Measurements from ENCODE around the gene SIRT2.

The SIRT2 gene

GRCh38 chr19:38845374-38846024, 53.9 kb downstream of the SIRT2 start:
- no peak for DNase-seq (ENCODE audit: extremely low read depth in 1 of 2, low read depth in 1 of 2)

GRCh38 chr19:38844093-38844686, 55.2 kb downstream of the SIRT2 start:
- DNase-seq (ENCODE audit: extremely low read depth in 1 of 2, low read depth in 1 of 2) = no peak

GRCh38 chr19:38843175-38843758, 56.2 kb downstream of the SIRT2 start:
- DNase-seq (ENCODE audit: extremely low read depth in 1 of 2, low read depth in 1 of 2) = no peak

- peak in 1 of 2 donors; percentile 61 for DNase-seq (ENCODE audit: extremely low read depth in 1 of 2, low read depth in 1 of 2)
These were observed 56.8 kb downstream of the SIRT2 start for GRCh38 chr19:38842439-38843174.

GRCh38 chr19:38841787-38842438, 57.5 kb downstream of the SIRT2 start:
- DNase-seq (ENCODE audit: extremely low read depth in 1 of 2, low read depth in 1 of 2) = no peak

- DNase-seq (ENCODE audit: extremely low read depth in 1 of 2, low read depth in 1 of 2) = no peak
These were observed 58.1 kb downstream of the SIRT2 start for GRCh38 chr19:38841180-38841766.

GRCh38 chr19:38840583-38840968, 58.8 kb downstream of the SIRT2 start:
- DNase-seq (ENCODE audit: extremely low read depth in 1 of 2, low read depth in 1 of 2) = no peak

- DNase-seq (ENCODE audit: extremely low read depth in 1 of 2, low read depth in 1 of 2) = no peak
These were observed 59.4 kb downstream of the SIRT2 start for GRCh38 chr19:38839816-38840582.

GRCh38 chr19:38838986-38839761, 60.2 kb downstream of the SIRT2 start:
- no peak for DNase-seq (ENCODE audit: extremely low read depth in 1 of 2, low read depth in 1 of 2)

GRCh38 chr19:38838208-38838985, 61.0 kb downstream of the SIRT2 start:
- peak in 1 of 2 donors; percentile 76 for DNase-seq (ENCODE audit: extremely low read depth in 1 of 2, low read depth in 1 of 2)

GRCh38 chr19:38837656-38838121, 61.7 kb downstream of the SIRT2 start:
- DNase-seq (ENCODE audit: extremely low read depth in 1 of 2, low read depth in 1 of 2) = no peak

- DNase-seq (ENCODE audit: extremely low read depth in 1 of 2, low read depth in 1 of 2) = no peak
These were observed 62.3 kb downstream of the SIRT2 start for GRCh38 chr19:38836983-38837626.

GRCh38 chr19:38836159-38836982, 63.0 kb downstream of the SIRT2 start:
- DNase-seq (ENCODE audit: extremely low read depth in 1 of 2, low read depth in 1 of 2) = no peak

- no peak for DNase-seq (ENCODE audit: extremely low read depth in 1 of 2, low read depth in 1 of 2)
These were observed 64.8 kb downstream of the SIRT2 start for GRCh38 chr19:38834590-38834989.

- DNase-seq (ENCODE audit: extremely low read depth in 1 of 2, low read depth in 1 of 2) = no peak
These were observed 65.3 kb downstream of the SIRT2 start for GRCh38 chr19:38834104-38834490.

- DNase-seq (ENCODE audit: extremely low read depth in 1 of 2, low read depth in 1 of 2) = no peak
These were observed 66.4 kb downstream of the SIRT2 start for GRCh38 chr19:38833092-38833425.

GRCh38 chr19:38831142-38831605, 68.2 kb downstream of the SIRT2 start:
- peak in 1 of 2 donors; percentile 25 for DNase-seq (ENCODE audit: extremely low read depth in 1 of 2, low read depth in 1 of 2)
